ENCODE measurements around the gene ZC3H14. TPM values are rescaled to one million over a fixed set of nuclear protein-coding genes. Genes with fewer than 3 reads are reported as not detected.

ZC3H14 gene
- polyA plus RNA-seq, 3 donors from 2014 or later = 28.3 to 48.4 (median 36.1) TPM

DNA sequence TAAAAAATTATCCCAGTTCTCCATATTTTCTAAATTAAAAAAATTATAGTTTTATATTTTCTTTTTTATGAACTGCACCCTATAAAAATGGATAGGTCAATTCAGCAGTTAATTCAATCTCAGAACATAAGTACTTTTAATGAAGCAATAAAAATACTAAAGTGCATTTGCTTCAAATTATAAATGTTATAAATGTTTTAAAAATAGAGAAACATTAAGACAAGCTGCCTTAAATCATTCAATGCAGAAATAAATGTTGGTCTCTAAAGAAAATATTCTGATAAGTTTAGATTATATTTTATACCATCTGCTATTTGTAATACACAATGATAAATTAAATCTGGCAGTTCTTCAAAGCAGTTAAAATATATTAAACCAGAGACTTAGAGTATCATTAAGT, 65.6 kb downstream of the ZC3H14 start:
- Mint-ChIP-seq H3K36me3 (peaks cover 0 to 10% (median 7%) of the 10 kb centered on the region in 3 donors), H3K4me3 (no peak overlapping the region), H3K27ac (no peak overlapping the region), H3K4me1 (no peaks in the 10 kb centered on the region), H3K27me3 (ENCODE audit: low read depth in 3 of 3) (peaks cover 0 to 2% (median 0%) of the 10 kb centered on the region in 3 donors), H3K9me3 (no peaks in the 10 kb centered on the region)
- no peak for DNase-seq

DNA sequence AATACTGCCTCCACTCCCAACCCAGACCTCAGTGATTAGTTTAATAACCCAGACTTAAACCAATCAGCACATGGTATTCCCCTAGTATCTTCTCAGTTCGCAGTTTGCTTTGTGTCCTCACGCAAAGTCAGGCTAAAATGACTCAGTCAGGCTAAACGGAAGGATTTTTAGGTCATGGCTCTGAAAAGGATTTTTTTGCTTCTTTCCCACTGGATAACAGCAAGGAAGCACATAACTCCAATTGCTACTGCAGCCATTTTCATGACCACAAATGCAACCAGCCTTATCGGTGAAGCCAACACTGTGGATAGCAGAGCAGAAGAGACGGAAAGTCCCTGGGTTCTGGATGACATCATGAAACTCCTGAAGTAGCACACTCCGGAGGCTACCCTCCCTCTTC, 67.7 kb downstream of the ZC3H14 start:
- peaks cover 0 to 7% (median 6%) of the 10 kb centered on the region in 3 donors for H3K36me3 Mint-ChIP-seq
- H3K27ac Mint-ChIP-seq = no peak overlapping the region
- peaks cover 1 to 4% (median 2%) of the 10 kb centered on the region in 3 donors for H3K27me3 Mint-ChIP-seq (ENCODE audit: low read depth in 3 of 3)
- no peaks in the 10 kb centered on the region for H3K4me1 Mint-ChIP-seq
- H3K4me3 Mint-ChIP-seq = no peak overlapping the region
- no peaks in the 10 kb centered on the region for H3K9me3 Mint-ChIP-seq
- DNase-seq = no peak

- Mint-ChIP-seq H3K4me1 (no peaks in the 10 kb centered on the region), H3K9me3 (no peaks in the 10 kb centered on the region), H3K27ac (no peak overlapping the region), H3K4me3 (no peak overlapping the region), H3K27me3 (ENCODE audit: low read depth in 3 of 3) (peaks cover 1 to 4% (median 3%) of the 10 kb centered on the region in 3 donors), H3K36me3 (peaks cover 0 to 7% (median 6%) of the 10 kb centered on the region in 3 donors)
- no peak for DNase-seq
Observed at GRCh38 chr14:88631091-88631490, 68.3 kb downstream of the ZC3H14 start.

- no peaks in the 10 kb centered on the region for H3K9me3 Mint-ChIP-seq
- DNase-seq = no peak
- H3K4me3 Mint-ChIP-seq = no peak overlapping the region
Observed at GRCh38 chr14:88632512-88632911, 69.7 kb downstream of the ZC3H14 start.

DNA sequence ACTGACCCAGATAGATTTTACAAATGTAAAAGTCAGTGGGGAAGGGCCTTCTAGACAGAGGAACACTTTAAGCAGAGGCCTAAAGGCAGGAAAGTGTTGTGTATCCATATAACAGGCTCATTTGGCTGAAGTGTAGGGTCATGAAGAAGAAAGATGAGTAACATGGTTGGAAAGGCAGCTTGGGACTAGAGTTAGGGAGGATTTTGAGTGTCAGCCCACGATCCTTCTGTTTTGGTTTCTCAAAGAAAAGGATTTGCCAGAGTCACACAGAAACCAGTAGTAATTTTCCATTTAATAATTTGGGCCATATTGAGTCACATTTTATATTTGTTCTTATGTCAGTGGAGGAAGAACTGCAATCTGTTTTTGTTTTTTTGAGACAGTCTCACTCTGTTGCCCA, 76.4 kb downstream of the ZC3H14 start:
- H3K9me3 Mint-ChIP-seq = peaks cover 8 to 30% (median 12%) of the 10 kb centered on the region in 6 donors
- no peak overlapping the region for H3K4me3 Mint-ChIP-seq
- H3K4me1 Mint-ChIP-seq = no peaks in the 10 kb centered on the region
- H3K27ac Mint-ChIP-seq = no peak overlapping the region
- H3K36me3 Mint-ChIP-seq = peaks cover 10 to 27% (median 10%) of the 10 kb centered on the region in 3 donors
- peaks cover 1 to 3% (median 2%) of the 10 kb centered on the region in 3 donors for H3K27me3 Mint-ChIP-seq (ENCODE audit: low read depth in 3 of 3)
- no peak for DNase-seq

More at GRCh38 chr14:88632512-88632911, 69.7 kb downstream of the ZC3H14 start:
- Mint-ChIP-seq H3K4me1 (no peaks in the 10 kb centered on the region), H3K36me3 (peaks cover 0 to 7% (median 6%) of the 10 kb centered on the region in 3 donors), H3K27ac (no peak overlapping the region), H3K27me3 (ENCODE audit: low read depth in 3 of 3) (peaks cover 1 to 7% (median 4%) of the 10 kb centered on the region in 3 donors)

DNA sequence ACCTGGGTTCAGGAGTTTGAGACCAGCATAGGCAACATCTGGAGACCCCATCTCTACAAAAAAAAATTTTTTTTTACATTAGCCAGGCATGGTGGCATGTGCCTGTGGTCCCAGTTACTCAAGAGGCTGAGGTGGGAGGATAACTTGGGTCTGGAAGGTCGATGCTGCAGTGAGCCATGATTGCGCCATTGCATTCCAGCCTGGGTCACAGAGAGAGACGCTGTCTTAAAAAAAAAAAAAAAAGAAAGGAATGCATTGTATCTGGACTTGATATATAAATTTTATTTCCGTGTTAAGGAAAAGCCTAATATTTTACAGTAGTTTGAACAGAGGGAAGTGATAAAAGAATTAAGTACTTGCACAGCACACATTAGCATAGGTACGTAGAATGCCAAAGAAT, 97.2 kb downstream of the ZC3H14 start:
- Mint-ChIP-seq H3K27ac (no peak overlapping the region), H3K36me3 (peaks cover 2 to 9% (median 4%) of the 10 kb centered on the region in 3 donors), H3K9me3 (peaks cover 0 to 9% (median 0%) of the 10 kb centered on the region in 6 donors), H3K27me3 (ENCODE audit: low read depth in 3 of 3) (peaks cover 0 to 4% (median 0%) of the 10 kb centered on the region in 3 donors), H3K4me1 (no peaks in the 10 kb centered on the region), H3K4me3 (no peak overlapping the region)
- DNase-seq = no peak

DNA sequence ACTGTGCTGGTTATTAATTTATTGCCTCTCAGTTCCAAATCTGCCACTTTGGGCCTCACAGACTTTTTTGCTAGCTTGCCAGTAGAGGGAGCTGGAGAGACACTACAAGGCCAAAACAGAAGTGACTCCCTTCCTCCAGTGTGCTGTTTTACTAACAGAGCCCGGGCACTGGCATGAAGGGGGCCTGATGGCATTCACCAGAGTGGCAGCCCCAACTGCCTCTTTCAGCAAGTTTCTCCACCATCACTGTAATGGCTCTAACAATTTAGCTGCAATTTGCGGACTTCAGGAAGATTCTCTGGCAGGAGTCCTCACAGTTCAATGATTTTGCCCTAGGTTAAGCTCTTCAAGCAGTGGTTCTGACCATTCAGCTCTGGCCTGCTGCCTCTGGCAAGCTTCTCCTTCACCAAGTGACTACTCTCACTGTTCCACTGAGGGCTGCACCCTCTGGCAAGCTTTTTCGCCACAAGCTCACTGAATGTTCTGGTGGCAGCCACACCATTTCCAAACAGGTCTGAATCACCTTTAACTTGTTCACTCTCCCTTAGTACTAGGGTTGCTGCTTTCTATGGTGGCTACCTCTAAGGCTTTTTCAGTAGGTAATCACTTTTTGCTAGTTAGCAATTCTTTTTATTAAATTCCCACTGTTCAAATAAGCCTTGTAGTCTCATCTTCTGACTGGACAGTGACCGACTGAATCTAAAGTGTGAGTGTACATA, 104.9 kb downstream of the ZC3H14 start:
- no peaks in the 10 kb centered on the region for H3K4me1 Mint-ChIP-seq
- H3K9me3 Mint-ChIP-seq = peaks cover 0 to 3% (median under 1%) of the 10 kb centered on the region in 6 donors
- peaks cover 0 to 4% (median 2%) of the 10 kb centered on the region in 3 donors for H3K27me3 Mint-ChIP-seq (ENCODE audit: low read depth in 3 of 3)
- no peak overlapping the region for H3K4me3 Mint-ChIP-seq
- DNase-seq = peak; percentile 32 to 46 (median 35)
- H3K27ac Mint-ChIP-seq = no peak overlapping the region
- peaks cover 0 to 7% (median 0%) of the 10 kb centered on the region in 3 donors for H3K36me3 Mint-ChIP-seq

GRCh38 chr14:88668448-88669116, 105.7 kb downstream of the ZC3H14 start:
- Mint-ChIP-seq H3K4me1 (no peaks in the 10 kb centered on the region), H3K27me3 (ENCODE audit: low read depth in 3 of 3) (peaks cover 0 to 4% (median 2%) of the 10 kb centered on the region in 3 donors), H3K9me3 (peaks cover 0 to 3% (median under 1%) of the 10 kb centered on the region in 6 donors), H3K4me3 (peak overlapping the region in 1 of 5 donors; percentile 6), H3K27ac (no peak overlapping the region), H3K36me3 (peaks cover 0 to 7% (median 0%) of the 10 kb centered on the region in 3 donors)
- DNase-seq = no peak

- Mint-ChIP-seq H3K27me3 (ENCODE audit: low read depth in 3 of 3) (peaks cover 0 to 4% (median 2%) of the 10 kb centered on the region in 3 donors), H3K4me3 (no peak overlapping the region)
- DNase-seq = no peak
Observed at GRCh38 chr14:88669346-88669745, 106.5 kb downstream of the ZC3H14 start.

More at GRCh38 chr14:88669346-88669745, 106.5 kb downstream of the ZC3H14 start:
- Mint-ChIP-seq H3K4me1 (no peaks in the 10 kb centered on the region), H3K36me3 (peaks cover 0 to 7% (median 0%) of the 10 kb centered on the region in 3 donors), H3K27ac (no peak overlapping the region), H3K9me3 (peaks cover 0 to 3% (median under 1%) of the 10 kb centered on the region in 6 donors)

Other genes with a start within 250 kb of the ZC3H14 start
- gene KCNK10, start 239.8 kb upstream of the ZC3H14 start, polyA plus RNA-seq = not detected
- 1 to 10 TPM; 1.5 to 4.6 (median 4.3) TPM for gene SPATA7, start 177.4 kb upstream of the ZC3H14 start, polyA plus RNA-seq
- gene PTPN21, start 8.0 kb upstream of the ZC3H14 start, polyA plus RNA-seq = not detected
- under 1 TPM in 1 of 3 donors, not detected in 2; 0.24 TPM for gene EML5, start 229.9 kb downstream of the ZC3H14 start, polyA plus RNA-seq